NCI-H345 (cell line): ENCODE results near the gene MAP4K4.

Experiments
- DNase-seq: peaks from one replicate; lab custom pipeline; 2025; lab: John Stamatoyannopoulos, UW

The MAP4K4 gene

GRCh38 chr2:101841679-101842327, 144.3 kb downstream of the MAP4K4 start:
- no peak for DNase-seq

- DNase-seq = no peak
Measured at GRCh38 chr2:101842471-101842870, 145.0 kb downstream of the MAP4K4 start.

- no peak for DNase-seq
Measured at GRCh38 chr2:101843048-101843447, 145.5 kb downstream of the MAP4K4 start.

- DNase-seq = no peak
Measured at GRCh38 chr2:101843471-101843870, 146.0 kb downstream of the MAP4K4 start.

GRCh38 chr2:101844055-101844635, 146.6 kb downstream of the MAP4K4 start:
- no peak for DNase-seq

GRCh38 chr2:101846973-101847372, 149.5 kb downstream of the MAP4K4 start:
- no peak for DNase-seq

- no peak for DNase-seq
Measured at GRCh38 chr2:101847661-101848339, 150.3 kb downstream of the MAP4K4 start.

- DNase-seq = no peak
Measured at GRCh38 chr2:101848769-101849410, 151.4 kb downstream of the MAP4K4 start.

- DNase-seq = no peak
Measured at GRCh38 chr2:101850450-101850849, 152.9 kb downstream of the MAP4K4 start.

- no peak for DNase-seq
Measured at GRCh38 chr2:101850991-101851390, 153.5 kb downstream of the MAP4K4 start.

GRCh38 chr2:101852824-101853223, 155.3 kb downstream of the MAP4K4 start:
- DNase-seq = no peak

- no peak for DNase-seq
Measured at GRCh38 chr2:101854877-101855276, 157.4 kb downstream of the MAP4K4 start.

- no peak for DNase-seq
Measured at GRCh38 chr2:101855776-101856175, 158.3 kb downstream of the MAP4K4 start.

- no peak for DNase-seq
Measured at GRCh38 chr2:101858246-101858645, 160.7 kb downstream of the MAP4K4 start.

GRCh38 chr2:101858910-101859309, 161.4 kb downstream of the MAP4K4 start:
- no peak for DNase-seq

- DNase-seq = no peak
Measured at GRCh38 chr2:101859604-101860003, 162.1 kb downstream of the MAP4K4 start.

- DNase-seq = peak; percentile 12
Measured at GRCh38 chr2:101860157-101860556, 162.7 kb downstream of the MAP4K4 start.

- no peak for DNase-seq
Measured at GRCh38 chr2:101860782-101861181, 163.3 kb downstream of the MAP4K4 start.

- no peak for DNase-seq
Measured at GRCh38 chr2:101861382-101861781, 163.9 kb downstream of the MAP4K4 start.

GRCh38 chr2:101863534-101863933, 166.0 kb downstream of the MAP4K4 start:
- DNase-seq = no peak

- DNase-seq = no peak
Measured at GRCh38 chr2:101864426-101864825, 166.9 kb downstream of the MAP4K4 start.

- DNase-seq = no peak
Measured at GRCh38 chr2:101868525-101868924, 171.0 kb downstream of the MAP4K4 start.

GRCh38 chr2:101869527-101869926, 172.0 kb downstream of the MAP4K4 start:
- no peak for DNase-seq
